Islet precursor cell (in vitro differentiated cells): ENCODE data around the gene ADAMTS7.
A peak's percentile ranks its signal among the peaks of the same experiment; 100 is the strongest.
"Not testable (repeated sequence)": the region's sequence is repeated elsewhere in the genome, so short reads cannot be mapped to it uniquely, and the experiment has no call there.

Source experiments
- DNase-seq: peaks from one replicate; pipeline ENCODE4 v3.0.0-alpha.2; 2018

Gene ADAMTS7

GRCh38 chr15:78831229-78832207 is 20.3 kb upstream of the ADAMTS7 start:
- DNase-seq: no peak

- DNase-seq: no peak
Measured at GRCh38 chr15:78830514-78831228, 19.4 kb upstream of the ADAMTS7 start.

- DNase-seq: no peak
Measured at GRCh38 chr15:78828920-78829319, 17.7 kb upstream of the ADAMTS7 start.

GRCh38 chr15:78822514-78822913 is 11.2 kb upstream of the ADAMTS7 start:
- no peak for DNase-seq

GRCh38 chr15:78811825-78812183 is 540 bp upstream of the ADAMTS7 start:
- no peak for DNase-seq

GRCh38 chr15:78810362-78811123 is 721 bp downstream of the ADAMTS7 start:
- peak; percentile 77 for DNase-seq

GRCh38 chr15:78810003-78810361 is 1.3 kb downstream of the ADAMTS7 start:
- no peak for DNase-seq

GRCh38 chr15:78808550-78808949 is 2.7 kb downstream of the ADAMTS7 start:
- DNase-seq: peak; percentile 74

- DNase-seq: no peak
Measured at GRCh38 chr15:78807359-78807758, 3.9 kb downstream of the ADAMTS7 start.

GRCh38 chr15:78804391-78804792 is 6.9 kb downstream of the ADAMTS7 start:
- no peak for DNase-seq

- DNase-seq: no peak
Measured at GRCh38 chr15:78800806-78801205, 10.5 kb downstream of the ADAMTS7 start.

- DNase-seq: no peak
Measured at GRCh38 chr15:78800189-78800588, 11.1 kb downstream of the ADAMTS7 start.

- not testable (repeated sequence) for DNase-seq
Measured at GRCh38 chr15:78799102-78799501, 12.2 kb downstream of the ADAMTS7 start.

- peak; percentile 72 for DNase-seq
Measured at GRCh38 chr15:78798355-78798754, 12.9 kb downstream of the ADAMTS7 start.

GRCh38 chr15:78797951-78798350 is 13.3 kb downstream of the ADAMTS7 start:
- no peak for DNase-seq

GRCh38 chr15:78796510-78796909 is 14.8 kb downstream of the ADAMTS7 start:
- DNase-seq: no peak

- DNase-seq: no peak
Measured at GRCh38 chr15:78795043-78795442, 16.2 kb downstream of the ADAMTS7 start.

- not testable (repeated sequence) for DNase-seq
Measured at GRCh38 chr15:78794446-78794845, 16.8 kb downstream of the ADAMTS7 start.

- DNase-seq: no peak
Measured at GRCh38 chr15:78791357-78791756, 19.9 kb downstream of the ADAMTS7 start.

GRCh38 chr15:78790027-78790426 is 21.2 kb downstream of the ADAMTS7 start:
- DNase-seq: no peak

GRCh38 chr15:78789615-78790014 is 21.6 kb downstream of the ADAMTS7 start:
- DNase-seq: no peak

- no peak for DNase-seq
Measured at GRCh38 chr15:78788016-78788660, 23.1 kb downstream of the ADAMTS7 start.

GRCh38 chr15:78782402-78782801 is 28.9 kb downstream of the ADAMTS7 start:
- not testable (repeated sequence) for DNase-seq
